Measurements from ENCODE around the gene STK11. TPM values are rescaled to one million over a fixed set of nuclear protein-coding genes. Genes with fewer than 3 reads are reported as not detected.

Gene STK11
- total RNA-seq, 4 donors from 2014 or later: 98.4 to 135 (median 117) TPM

DNA sequence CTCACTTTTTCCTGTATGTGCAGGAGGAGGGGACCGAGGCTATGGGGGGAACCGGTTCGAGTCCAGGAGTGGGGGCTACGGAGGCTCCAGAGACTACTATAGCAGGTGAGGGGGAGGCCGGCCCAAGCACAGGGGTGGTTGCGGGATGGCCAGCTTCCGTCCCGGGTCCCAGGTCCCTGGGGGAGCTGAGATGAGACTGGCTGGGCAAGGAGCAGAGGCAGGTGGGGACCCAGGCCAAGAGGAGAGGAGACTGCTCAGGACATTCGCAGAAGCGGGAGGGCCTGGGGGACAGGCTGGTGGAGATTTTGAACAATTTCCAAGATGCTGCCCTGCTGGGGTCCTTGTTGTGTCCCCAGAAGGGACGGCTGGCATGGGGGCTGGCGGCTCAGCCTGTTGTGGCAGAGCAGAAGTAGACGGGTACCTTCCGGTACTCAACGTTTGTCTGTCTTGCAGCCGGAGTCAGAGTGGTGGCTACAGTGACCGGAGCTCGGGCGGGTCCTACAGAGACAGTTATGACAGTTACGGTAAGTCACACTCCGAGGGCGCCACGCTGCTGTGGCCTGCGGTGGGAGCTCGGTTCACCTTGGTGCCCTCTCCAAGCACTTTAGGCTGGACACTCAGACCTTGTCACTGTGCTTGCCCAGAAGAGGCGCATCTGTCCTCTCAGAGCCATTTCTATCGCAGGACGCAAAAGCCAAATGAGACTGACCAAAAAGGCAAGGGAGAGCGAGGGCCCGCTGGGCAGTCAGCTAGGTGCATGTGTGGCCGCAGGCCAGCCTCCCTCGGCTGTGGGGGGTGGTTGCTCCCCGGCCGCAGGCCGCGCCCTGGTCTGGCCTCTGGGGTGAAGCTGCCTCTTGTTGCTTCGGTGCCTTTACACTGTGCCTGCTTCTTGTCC, 66.2 kb downstream of the STK11 start:
- Histone ChIP-seq H3K9me3 (no peaks in the 10 kb centered on the region), H3K36me3 (peaks cover 0 to 44% (median 0%) of the 10 kb centered on the region in 3 donors), H3K27me3 (no peaks in the 10 kb centered on the region), H3K27ac (peak overlapping the region in 3 of 4 donors; percentile 9 to 99 (median 99)), H3K4me3 (peak overlapping the region in 3 of 4 donors; percentile 77 to 97 (median 87)), H3K4me1 (peaks cover 9 to 83% (median 65%) of the 10 kb centered on the region in 4 donors)
- no peak for DNase-seq
- TF ChIP-seq, protein P1, sequence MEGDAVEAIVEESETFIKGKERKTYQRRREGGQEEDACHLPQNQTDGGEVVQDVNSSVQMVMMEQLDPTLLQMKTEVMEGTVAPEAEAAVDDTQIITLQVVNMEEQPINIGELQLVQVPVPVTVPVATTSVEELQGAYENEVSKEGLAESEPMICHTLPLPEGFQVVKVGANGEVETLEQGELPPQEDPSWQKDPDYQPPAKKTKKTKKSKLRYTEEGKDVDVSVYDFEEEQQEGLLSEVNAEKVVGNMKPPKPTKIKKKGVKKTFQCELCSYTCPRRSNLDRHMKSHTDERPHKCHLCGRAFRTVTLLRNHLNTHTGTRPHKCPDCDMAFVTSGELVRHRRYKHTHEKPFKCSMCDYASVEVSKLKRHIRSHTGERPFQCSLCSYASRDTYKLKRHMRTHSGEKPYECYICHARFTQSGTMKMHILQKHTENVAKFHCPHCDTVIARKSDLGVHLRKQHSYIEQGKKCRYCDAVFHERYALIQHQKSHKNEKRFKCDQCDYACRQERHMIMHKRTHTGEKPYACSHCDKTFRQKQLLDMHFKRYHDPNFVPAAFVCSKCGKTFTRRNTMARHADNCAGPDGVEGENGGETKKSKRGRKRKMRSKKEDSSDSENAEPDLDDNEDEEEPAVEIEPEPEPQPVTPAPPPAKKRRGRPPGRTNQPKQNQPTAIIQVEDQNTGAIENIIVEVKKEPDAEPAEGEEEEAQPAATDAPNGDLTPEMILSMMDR (IDR thresholded peaks at IDR 0.05): no peak
- no peak for TF ChIP-seq POLR2A (IDR thresholded peaks at IDR 0.05)

DNA sequence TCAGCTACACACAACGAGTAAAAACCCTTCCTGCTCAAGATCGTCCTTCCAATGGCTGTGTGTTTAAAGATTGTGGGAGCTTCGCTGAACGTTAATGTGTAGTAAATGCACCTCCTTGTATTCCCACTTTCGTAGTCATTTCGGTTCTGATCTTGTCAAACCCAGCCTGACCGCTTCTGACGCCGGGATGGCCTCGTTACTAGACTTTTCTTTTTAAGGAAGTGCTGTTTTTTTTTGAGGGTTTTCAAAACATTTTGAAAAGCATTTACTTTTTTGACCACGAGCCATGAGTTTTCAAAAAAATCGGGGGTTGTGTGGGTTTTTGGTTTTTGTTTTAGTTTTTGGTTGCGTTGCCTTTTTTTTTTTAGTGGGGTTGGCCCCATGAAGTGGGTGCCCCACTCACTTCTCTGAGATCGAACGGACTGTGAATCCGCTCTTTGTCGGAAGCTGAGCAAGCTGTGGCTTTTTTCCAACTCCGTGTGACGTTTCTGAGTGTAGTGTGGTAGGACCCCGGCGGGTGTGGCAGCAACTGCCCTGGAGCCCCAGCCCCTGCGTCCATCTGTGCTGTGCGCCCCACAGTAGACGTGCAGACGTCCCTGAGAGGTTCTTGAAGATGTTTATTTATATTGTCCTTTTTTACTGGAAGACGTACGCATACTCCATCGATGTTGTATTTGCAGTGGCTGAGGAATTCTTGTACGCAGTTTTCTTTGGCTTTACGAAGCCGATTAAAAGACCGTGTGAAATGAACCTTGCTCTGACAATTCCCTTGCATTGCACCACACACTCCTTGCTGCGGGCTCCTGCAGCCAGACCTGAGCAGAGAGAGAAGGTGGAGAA, 67.1 kb downstream of the STK11 start:
- Histone ChIP-seq H3K27me3 (no peaks in the 10 kb centered on the region), H3K36me3 (peaks cover 0 to 44% (median 0%) of the 10 kb centered on the region in 3 donors), H3K27ac (peak overlapping the region in 3 of 4 donors; percentile 23 to 99 (median 99)), H3K4me1 (peaks cover 5 to 79% (median 59%) of the 10 kb centered on the region in 4 donors), H3K9me3 (no peaks in the 10 kb centered on the region), H3K4me3 (peak overlapping the region in 1 of 4 donors; percentile 77)
- TF ChIP-seq, protein P1 (IDR thresholded peaks at IDR 0.05): no peak
- no peak for TF ChIP-seq POLR2A (IDR thresholded peaks at IDR 0.05)
- no peak for DNase-seq

DNA sequence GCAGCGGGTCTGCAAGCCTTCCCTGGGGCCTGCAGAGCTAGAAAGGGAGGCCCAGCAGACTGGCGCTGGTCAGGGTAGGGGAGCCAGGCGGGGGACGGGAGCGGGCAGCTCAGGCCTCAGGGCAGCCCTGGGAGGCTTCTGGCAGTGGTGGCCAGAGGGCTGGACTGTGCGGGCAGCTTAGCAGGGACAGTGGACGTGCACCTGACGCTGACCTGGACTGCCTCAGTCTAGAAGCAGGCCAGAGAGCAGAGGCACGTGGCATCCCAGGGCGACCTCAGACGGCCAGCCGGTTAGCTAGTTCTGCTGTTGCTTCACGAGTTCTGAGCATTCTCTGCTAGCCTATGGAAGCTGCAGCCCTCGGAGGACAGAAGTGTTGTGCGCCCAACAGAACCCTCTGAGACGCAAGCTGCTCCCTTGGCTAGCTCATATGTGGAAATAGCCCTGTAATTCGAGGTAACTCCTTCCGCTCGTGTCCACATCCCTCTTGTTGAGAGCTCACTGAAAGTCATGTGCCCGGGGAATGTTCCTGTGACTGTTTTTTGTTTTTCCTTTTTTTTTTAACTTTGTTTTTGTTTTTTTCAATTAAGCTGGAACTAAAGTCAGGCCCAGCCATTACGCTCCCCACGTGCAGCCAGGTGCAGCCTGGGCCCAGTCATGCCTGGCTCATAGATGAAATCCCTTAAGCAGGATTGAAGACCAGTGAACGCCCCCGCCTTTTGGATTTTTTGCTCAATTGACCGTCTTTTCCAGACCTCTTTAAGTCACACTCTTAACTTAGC, 67.9 kb downstream of the STK11 start:
- H3K4me3 ChIP-seq: no peak overlapping the region
- peaks cover 2 to 71% (median 52%) of the 10 kb centered on the region in 4 donors for H3K4me1 ChIP-seq
- no peaks in the 10 kb centered on the region for H3K9me3 ChIP-seq
- TF ChIP-seq POLR2A (IDR thresholded peaks at IDR 0.05): no peak
- TF ChIP-seq, protein P1 (IDR thresholded peaks at IDR 0.05): no peak
- H3K36me3 ChIP-seq: peaks cover 0 to 44% (median 0%) of the 10 kb centered on the region in 3 donors
- no peak for DNase-seq
- no peaks in the 10 kb centered on the region for H3K27me3 ChIP-seq
- peak overlapping the region in 3 of 4 donors; percentile 23 to 99 (median 98) for H3K27ac ChIP-seq

DNA sequence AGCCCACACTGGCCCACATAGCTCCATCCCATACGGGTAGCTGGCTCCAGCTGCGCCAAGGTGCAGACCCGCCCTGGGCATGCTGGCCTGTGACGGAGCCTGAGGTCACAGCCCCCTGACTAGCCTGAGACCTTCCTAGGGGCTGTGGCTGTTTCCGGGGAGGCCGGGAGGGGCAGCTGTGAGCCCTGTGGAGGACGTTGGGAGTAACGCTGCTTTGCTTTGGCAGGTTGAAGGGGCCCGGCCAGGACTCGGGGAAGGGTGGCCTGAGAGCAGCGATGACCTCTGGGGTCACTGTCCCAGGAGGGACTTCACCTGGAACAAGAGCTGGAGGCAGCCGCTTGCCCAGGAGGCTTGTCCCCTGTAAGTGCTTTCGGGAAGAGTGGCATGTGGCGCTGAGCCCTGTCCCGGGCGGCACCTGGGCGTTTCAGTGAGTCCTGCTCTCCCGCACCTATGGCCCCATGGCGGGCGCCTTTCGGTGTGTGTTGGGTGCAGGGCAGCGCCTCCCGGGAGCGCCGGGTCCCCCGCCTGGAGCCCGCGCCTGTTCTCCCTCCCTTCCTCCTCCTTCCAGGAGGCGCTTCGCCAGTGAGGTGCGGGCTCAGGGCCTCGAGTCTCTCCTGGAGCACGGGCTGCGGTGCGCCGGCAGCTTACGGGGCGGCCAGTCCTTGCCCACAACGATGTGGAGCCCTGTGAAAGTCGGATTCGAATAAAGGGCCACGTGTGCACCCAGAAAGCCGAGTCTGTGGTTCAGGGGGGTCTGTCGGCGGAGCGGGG, 68.7 kb downstream of the STK11 start:
- peaks cover 0 to 67% (median 48%) of the 10 kb centered on the region in 4 donors for H3K4me1 ChIP-seq
- TF ChIP-seq, protein P1 (IDR thresholded peaks at IDR 0.05): no peak
- no peak for TF ChIP-seq POLR2A (IDR thresholded peaks at IDR 0.05)
- no peaks in the 10 kb centered on the region for H3K9me3 ChIP-seq
- H3K27ac ChIP-seq: peak overlapping the region; percentile 95 to 100 (median 98)
- H3K36me3 ChIP-seq: peaks cover 0 to 50% (median 0%) of the 10 kb centered on the region in 3 donors
- no peaks in the 10 kb centered on the region for H3K27me3 ChIP-seq
- DNase-seq: no peak
- H3K4me3 ChIP-seq: peak overlapping the region in 3 of 4 donors; percentile 85 to 90 (median 89)
